Activated CD4-positive, alpha-beta T cell treated with anti-CD3 and anti-CD28 coated beads, Interleukin-2, amount 10 ng/mL, durations not matched to agents 7 days and 5 days (primary cell): ENCODE measurements around the gene KRTAP9-7. TPM values are rescaled to one million over a fixed set of nuclear protein-coding genes. Genes with fewer than 3 reads are reported as not detected.

Experiments used
- CTCF ChIA-PET: fragments of 350-600 bp; sonication (Branson Sonifier 250); formaldehyde crosslinking; loops from one replicate; lab custom pipeline; 2021; ENCODE audit warnings: antibody characterized with exemption; lab: Charles Lee
- POLR2A ChIA-PET: fragments of 350-600 bp; sonication (Branson Sonifier 250); formaldehyde crosslinking; loops from one replicate; lab custom pipeline; 2021; ENCODE audit warnings: antibody characterized with exemption; lab: Charles Lee
- DNase-seq: peaks from one replicate; pipeline ENCODE4 v3.0.0-alpha.2; 2020
- H3K27ac Mint-ChIP-seq: one replicate; pipeline ENCODE4 v1.8.0; 2021; ENCODE audit warnings: mild to moderate bottlenecking, moderate library complexity, mixed read lengths
- H3K27me3 Mint-ChIP-seq: one replicate; pipeline ENCODE4 v1.8.0; 2021; ENCODE audit warnings: mixed read lengths
- H3K36me3 Mint-ChIP-seq: one replicate; pipeline ENCODE4 v1.8.0; 2021; ENCODE audit warnings: low read depth, mixed read lengths
- H3K4me1 Mint-ChIP-seq: one replicate; pipeline ENCODE4 v1.8.0; 2021; ENCODE audit warnings: mixed read lengths
- H3K4me3 Mint-ChIP-seq: one replicate; pipeline ENCODE4 v1.8.0; 2021; ENCODE audit warnings: mild to moderate bottlenecking, moderate library complexity, mixed read lengths
- H3K9me3 Mint-ChIP-seq: one replicate; pipeline ENCODE4 v1.8.0; 2021; ENCODE audit warnings: mixed read lengths
- total RNA-seq, 2 experiments: library from RNA; stranded (reverse); gene quantifications; one replicate each; pipeline ENCODE4 v1.2.3, GENCODE V29; 2021

The KRTAP9-7 gene
- total RNA-seq, 2 experiments from 2014 or later, result not detected

DNA sequence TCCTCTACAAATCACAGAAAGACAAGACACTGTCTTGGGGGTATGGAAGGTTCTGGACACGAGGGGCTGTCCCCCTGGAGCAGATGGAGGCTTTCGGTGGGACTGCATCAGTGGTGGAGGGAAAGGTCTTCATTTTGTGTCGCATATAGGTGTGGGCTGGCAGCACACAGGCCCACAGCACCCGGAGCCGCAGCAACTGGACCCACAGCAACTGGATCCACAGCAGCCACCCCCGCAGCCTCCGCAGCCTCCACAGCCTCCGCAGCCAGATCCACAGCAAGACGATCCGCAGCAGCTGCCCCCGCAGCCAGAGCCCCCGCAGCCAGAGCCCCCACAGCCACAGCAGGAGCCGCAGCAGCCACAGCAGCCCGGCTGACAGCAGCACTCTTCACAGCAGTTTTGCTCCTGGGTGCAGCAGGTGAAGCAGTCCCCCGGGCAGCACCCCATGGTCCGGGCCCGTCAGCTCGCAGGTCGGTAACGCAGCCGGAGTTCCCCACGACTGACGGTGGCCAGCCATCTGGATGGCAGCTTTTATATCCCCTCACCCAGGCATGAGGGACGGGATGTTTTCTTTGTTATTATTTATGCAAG is 39.8 kb downstream of the KRTAP9-7 start, which contains the start of gene KRTAP17-1:
Gene KRTAP17-1, minus strand, starts transcription at position 507 of the 591 bp plus-strand sequence. Its CDS starts 60 bp downstream, at position 447.
- Mint-ChIP-seq H3K27ac (no peak within 1 kb of the TSS), H3K4me1 (peaks cover 15% of the 10 kb centered on the region), H3K4me3 (no peak within 1 kb of the TSS), H3K9me3 (peaks cover 13% of the 10 kb centered on the region), H3K27me3 (peaks cover 4% of the 10 kb centered on the region), H3K36me3 (peaks cover 8% of the 10 kb centered on the region)
- ChIA-PET POLR2A (no interaction called here), CTCF (no interaction called here)
- no peak for DNase-seq

DNA sequence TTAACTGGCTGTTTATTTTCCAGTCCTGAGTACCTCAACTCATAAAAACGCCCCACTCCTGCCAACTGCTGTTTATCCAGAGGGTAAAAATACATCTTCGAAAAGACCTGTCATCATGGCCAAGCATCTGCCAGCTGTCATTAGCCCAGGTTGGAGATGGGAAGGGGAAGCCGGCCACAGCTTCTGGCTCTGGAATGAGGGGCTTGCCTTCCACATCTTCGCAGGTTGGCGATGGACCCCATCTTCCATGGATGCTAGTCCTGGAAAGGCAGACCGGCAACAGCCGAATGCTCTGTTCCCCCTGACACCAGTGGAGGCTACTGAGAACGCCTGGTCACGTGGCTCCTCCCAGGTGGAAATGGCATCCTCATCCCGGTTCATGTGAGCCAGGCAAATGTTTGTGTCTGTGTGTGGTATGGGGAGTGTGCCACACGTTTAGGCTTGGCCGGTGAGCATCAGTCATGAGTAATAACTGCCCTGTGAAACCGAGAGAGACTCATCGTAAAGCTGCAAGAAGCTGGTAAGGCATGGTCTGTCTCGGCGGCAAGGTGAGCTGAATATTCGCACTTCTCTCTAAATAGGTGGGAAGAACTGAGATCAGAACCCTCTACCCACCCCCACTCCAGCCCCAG is 40.4 kb downstream of the KRTAP9-7 start:
- H3K4me3 Mint-ChIP-seq, result no peak overlapping the region
- H3K27me3 Mint-ChIP-seq, result peaks cover 4% of the 10 kb centered on the region
- ChIA-PET POLR2A (no interaction called here), CTCF (interaction anchor here (1.4 kb wide), 1 partner anchor 9 kb away, joined by 4 read pairs; no protein-coding TSS in a partner anchor)
- H3K9me3 Mint-ChIP-seq, result peaks cover 16% of the 10 kb centered on the region
- H3K36me3 Mint-ChIP-seq, result peaks cover 12% of the 10 kb centered on the region
- no peak overlapping the region for H3K27ac Mint-ChIP-seq
- peaks cover 8% of the 10 kb centered on the region for H3K4me1 Mint-ChIP-seq
- DNase-seq, result no peak

DNA sequence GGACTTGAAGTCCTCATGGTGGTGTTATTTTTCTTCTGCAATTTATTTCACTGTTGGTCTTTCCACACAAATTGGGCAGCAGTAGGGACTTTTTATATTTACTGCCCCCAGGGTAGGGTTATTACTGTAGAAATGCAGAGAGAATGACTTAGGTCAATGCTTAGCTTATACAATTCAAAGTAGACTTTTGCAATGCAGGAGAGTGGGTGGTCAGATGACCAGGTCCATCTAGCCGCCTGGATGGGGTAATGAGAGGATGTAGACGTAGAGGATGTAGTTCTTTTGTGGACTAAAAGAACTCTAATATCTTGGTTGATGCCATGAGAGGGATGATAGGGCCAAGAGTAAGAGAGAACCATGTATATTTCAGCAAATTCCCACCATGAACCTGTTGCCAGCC is 42.7 kb downstream of the KRTAP9-7 start:
- ChIA-PET POLR2A (no interaction called here), CTCF (interaction anchor here (0.6 kb wide), 1 partner anchor 1913 kb away, joined by 4 read pairs; no protein-coding TSS in a partner anchor)
- Mint-ChIP-seq H3K27me3 (no peaks in the 10 kb centered on the region), H3K36me3 (peaks cover 10% of the 10 kb centered on the region), H3K27ac (peak overlapping the region; percentile 10), H3K4me1 (peaks cover 7% of the 10 kb centered on the region), H3K4me3 (no peak overlapping the region), H3K9me3 (peaks cover 13% of the 10 kb centered on the region)
- DNase-seq, result no peak

DNA sequence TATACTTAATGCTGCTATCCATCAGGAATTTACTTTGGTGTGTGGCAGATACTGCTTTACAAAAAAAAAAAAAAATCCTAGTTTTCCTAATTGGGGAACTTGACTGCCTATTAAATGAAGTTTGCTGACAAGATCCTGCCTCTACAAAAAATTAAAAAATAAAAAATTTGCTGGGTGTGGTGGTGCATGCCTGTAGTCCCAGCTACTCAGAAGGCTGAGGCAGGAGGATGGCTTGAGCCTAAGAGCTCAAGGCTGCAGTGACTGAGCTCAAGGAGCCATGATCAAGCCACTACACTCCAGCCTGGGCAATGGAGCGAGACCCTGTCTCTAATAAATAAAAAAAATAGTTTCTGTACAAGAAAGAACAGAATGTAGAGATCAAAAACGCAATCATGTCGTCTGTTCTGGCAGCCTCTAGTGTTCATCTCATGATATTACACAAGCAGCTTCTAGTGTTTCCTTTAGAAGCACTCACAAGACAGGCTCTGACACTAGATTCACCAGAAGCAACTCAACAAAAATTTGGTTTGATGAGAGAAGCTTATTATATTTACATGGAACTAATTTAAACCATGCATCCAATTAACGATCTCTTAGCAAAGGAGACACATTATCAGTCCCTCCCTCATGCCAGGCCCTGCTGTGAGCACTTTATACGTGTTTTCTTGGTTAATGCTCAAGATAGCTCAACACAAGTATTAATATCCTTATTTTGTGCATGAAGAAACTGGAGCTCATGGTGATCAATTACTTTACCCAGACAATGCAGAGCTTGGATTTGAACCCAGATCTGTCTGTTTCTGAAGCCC is 46.8 kb downstream of the KRTAP9-7 start:
- CTCF ChIA-PET, result interaction anchor here (0.6 to 1.5 kb wide), 10 partner anchors 8 to 1199 kb away, joined by 3 to 10 read pairs (median 5); partner anchors contain the start of gene KRT33A
- H3K9me3 Mint-ChIP-seq, result peaks cover 13% of the 10 kb centered on the region
- POLR2A ChIA-PET, result no interaction called here
- DNase-seq, result peak; percentile 44
- H3K4me1 Mint-ChIP-seq, result peaks cover 32% of the 10 kb centered on the region
- H3K36me3 Mint-ChIP-seq, result peaks cover 10% of the 10 kb centered on the region
- H3K27me3 Mint-ChIP-seq, result no peaks in the 10 kb centered on the region
- peak overlapping the region; percentile 83 for H3K27ac Mint-ChIP-seq
- no peak overlapping the region for H3K4me3 Mint-ChIP-seq

DNA sequence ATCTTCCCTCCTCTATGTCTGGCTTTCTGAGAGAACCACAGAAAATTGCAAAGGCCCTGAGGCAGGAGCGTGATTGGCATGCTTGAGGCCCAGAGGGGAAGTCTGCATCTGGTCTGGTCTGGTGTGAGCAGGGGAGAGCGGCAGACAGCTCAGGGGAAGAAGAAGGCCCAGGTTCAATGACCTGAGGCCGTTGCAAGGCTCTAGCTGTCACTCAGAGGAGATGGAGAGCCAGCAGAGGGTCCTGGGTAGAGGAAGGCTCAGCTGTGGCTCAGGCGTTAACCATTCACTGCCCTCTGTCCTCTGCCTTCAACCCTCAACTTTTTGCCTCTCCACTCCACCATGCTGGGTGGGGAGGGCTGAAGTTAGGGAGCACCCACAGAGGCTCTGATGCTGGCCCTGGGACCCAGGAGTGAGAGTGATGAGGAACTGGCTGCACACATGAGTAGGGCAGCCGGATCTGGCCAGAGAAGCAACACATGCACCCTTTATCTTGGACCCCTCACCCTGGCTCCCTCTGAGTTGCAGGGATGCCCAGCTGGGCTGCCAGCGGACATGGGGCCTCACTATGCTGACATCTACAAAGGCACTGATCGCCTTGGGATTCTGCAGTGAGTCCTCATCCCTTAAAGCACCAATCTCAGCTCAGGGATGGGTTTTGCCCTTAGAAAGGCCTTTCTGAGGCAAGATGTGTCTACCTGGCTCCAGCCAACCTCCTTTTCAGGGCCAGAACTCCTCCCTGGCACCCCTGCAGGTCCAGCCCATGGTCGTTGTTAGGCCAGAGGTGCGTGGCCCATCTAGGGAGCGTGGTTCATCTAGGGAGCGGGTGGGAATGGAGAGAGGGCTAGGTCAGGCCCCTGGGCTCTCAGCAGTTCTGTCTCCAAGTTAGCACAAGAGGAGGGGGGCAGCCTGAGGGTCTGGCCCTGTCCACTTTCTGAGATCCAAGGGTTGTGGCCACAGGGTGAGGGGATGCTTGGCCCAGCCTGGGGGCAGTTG is 47.7 kb downstream of the KRTAP9-7 start:
- POLR2A ChIA-PET, result no interaction called here
- CTCF ChIA-PET, result interaction anchor here (0.6 to 1.5 kb wide), 8 partner anchors 8 to 47 kb away, joined by 3 to 10 read pairs (median 4); partner anchors contain the start of gene KRT33A
- Mint-ChIP-seq H3K36me3 (peaks cover 10% of the 10 kb centered on the region), H3K27me3 (no peaks in the 10 kb centered on the region), H3K4me1 (peaks cover 33% of the 10 kb centered on the region), H3K9me3 (peaks cover 13% of the 10 kb centered on the region), H3K4me3 (no peak overlapping the region), H3K27ac (peak overlapping the region; percentile 83)
- no peak for DNase-seq

DNA sequence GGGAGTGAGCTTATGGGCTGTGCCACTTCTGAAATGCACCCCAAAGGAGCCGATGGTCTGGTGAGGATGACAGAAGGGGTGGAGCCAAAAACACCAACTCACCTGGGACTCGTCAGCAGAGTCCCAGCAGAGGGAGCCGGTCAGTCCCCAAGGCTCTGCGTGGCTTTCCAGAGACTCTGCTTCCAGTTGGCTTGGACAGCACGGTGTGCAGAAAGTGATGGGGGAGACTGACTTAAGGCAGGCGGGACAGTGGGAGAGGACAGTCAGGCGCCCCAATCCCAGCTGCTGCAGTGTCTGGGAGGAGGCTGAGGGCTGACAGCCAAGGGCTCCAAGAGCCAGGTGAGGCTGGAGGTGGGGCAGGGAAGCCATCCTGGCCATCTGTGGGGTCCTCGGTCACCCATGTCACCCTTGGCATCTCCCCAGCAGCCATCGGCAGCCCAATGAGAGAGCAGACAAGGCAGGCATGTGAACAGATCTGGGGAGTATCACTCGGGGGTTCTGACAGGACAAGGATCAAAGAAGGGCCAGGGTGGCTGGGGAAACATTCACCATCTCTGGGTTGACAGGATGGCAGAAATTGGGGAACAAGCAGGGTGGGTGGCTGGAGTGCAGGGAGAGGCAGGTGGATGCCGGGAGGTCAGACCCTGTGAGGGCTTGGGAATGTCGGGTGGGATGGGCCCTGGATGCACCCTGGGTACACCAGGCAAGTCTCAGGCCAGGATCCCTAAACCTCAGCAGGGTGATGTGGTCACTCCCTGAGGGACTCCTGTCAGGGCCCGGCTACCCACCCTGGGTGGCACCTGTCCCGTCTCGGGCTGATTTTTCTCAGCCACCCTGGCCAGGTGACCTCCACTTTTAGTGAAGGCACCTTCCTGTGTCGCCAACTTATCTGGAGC is 48.9 kb downstream of the KRTAP9-7 start:
- Mint-ChIP-seq H3K27me3 (no peaks in the 10 kb centered on the region), H3K9me3 (peaks cover 13% of the 10 kb centered on the region), H3K4me3 (no peak overlapping the region), H3K36me3 (peaks cover 9% of the 10 kb centered on the region), H3K4me1 (peaks cover 33% of the 10 kb centered on the region), H3K27ac (peak overlapping the region; percentile 33)
- no peak for DNase-seq
- CTCF ChIA-PET, result no interaction called here
- POLR2A ChIA-PET, result no interaction called here

DNA sequence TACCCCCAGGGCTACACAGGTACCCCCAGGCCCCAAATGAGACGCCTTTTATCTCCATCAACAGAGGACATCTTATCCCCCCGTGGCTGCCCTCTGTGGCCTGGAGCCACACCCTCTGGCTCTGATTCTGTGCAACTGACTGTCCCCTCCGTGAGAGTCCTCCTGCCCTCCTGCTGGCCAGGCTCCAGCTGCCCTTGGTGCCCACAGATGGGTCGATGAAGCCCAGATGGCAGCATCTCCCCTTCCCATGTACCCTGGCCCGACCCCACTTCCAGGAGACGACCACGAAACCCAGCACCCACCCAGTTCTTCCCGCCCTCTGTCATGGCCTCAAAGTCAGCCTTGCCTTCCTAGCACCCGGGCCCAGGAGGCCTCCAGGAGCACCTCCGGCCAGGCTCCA is 49.6 kb downstream of the KRTAP9-7 start:
- Mint-ChIP-seq H3K4me1 (peaks cover 33% of the 10 kb centered on the region), H3K27me3 (no peaks in the 10 kb centered on the region), H3K9me3 (peaks cover 6% of the 10 kb centered on the region), H3K4me3 (no peak overlapping the region), H3K36me3 (peaks cover 5% of the 10 kb centered on the region), H3K27ac (peak overlapping the region; percentile 36)
- no peak for DNase-seq
- POLR2A ChIA-PET, result no interaction called here
- CTCF ChIA-PET, result interaction anchor here (0.6 kb wide), 1 partner anchor 224 kb away, joined by 3 read pairs; no protein-coding TSS in a partner anchor

DNA sequence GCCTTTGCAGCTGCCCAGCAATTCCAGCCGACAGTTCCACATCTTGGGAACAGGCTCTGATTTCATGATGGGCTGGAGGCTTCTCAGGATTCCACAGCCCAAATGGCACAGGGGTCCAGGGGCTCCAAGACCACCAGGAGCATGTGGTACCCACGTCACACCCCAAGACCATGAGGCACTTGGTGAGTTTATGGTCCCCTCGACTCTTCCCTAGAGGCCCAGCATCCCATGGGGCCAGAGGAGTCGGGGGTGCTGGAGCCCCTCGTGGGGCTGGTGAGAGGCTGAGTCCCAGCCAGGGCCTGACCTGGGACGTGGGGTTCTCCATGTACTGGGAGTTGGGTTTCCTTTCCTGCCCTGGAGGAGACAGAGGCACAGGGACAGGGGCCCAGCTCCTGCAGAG is 50.1 kb downstream of the KRTAP9-7 start:
- H3K4me3 Mint-ChIP-seq, result no peak overlapping the region
- DNase-seq, result no peak
- CTCF ChIA-PET, result interaction anchor here (0.6 kb wide), 1 partner anchor 224 kb away, joined by 3 read pairs; no protein-coding TSS in a partner anchor

More for the DNA sequence above, 50.1 kb downstream of the KRTAP9-7 start:
- Mint-ChIP-seq H3K9me3 (peaks cover 3% of the 10 kb centered on the region), H3K27me3 (no peaks in the 10 kb centered on the region), H3K36me3 (peaks cover under 1% of the 10 kb centered on the region), H3K4me1 (peaks cover 33% of the 10 kb centered on the region), H3K27ac (peak overlapping the region; percentile 31)
- POLR2A ChIA-PET, result no interaction called here

Other genes starting within 250 kb of the KRTAP9-7 start
- gene KRTAP1-5, start 248.5 kb upstream of the KRTAP9-7 start, total RNA-seq, result not detected
- gene KRTAP1-4, start 245.5 kb upstream of the KRTAP9-7 start, total RNA-seq, result not detected
- not detected for gene KRTAP1-3, start 240.8 kb upstream of the KRTAP9-7 start, total RNA-seq
- gene KRTAP1-1, start 234.2 kb upstream of the KRTAP9-7 start, total RNA-seq, result not detected
- gene KRTAP2-1, start 228.4 kb upstream of the KRTAP9-7 start, total RNA-seq, result not detected
- not detected for gene KRTAP2-2, start 220.5 kb upstream of the KRTAP9-7 start, total RNA-seq
- not detected for gene KRTAP2-3, start 215.6 kb upstream of the KRTAP9-7 start, total RNA-seq
- not detected for gene KRTAP2-4, start 209.8 kb upstream of the KRTAP9-7 start, total RNA-seq
- gene KRTAP4-7, start 191.5 kb upstream of the KRTAP9-7 start, total RNA-seq, result not detected
- not detected for gene KRTAP4-8, start 177.6 kb upstream of the KRTAP9-7 start, total RNA-seq
- gene KRTAP4-16, start 173.5 kb upstream of the KRTAP9-7 start, total RNA-seq, result not detected
- gene KRTAP4-9, start 170.3 kb upstream of the KRTAP9-7 start, total RNA-seq, result not detected
- gene KRTAP4-11, start 157.3 kb upstream of the KRTAP9-7 start, total RNA-seq, result not detected
- not detected for gene KRTAP4-12, start 151.5 kb upstream of the KRTAP9-7 start, total RNA-seq
- gene KRTAP4-6, start 135.2 kb upstream of the KRTAP9-7 start, total RNA-seq, result not detected
- not detected for gene KRTAP4-5, start 125.9 kb upstream of the KRTAP9-7 start, total RNA-seq
- not detected for gene KRTAP4-4, start 115.0 kb upstream of the KRTAP9-7 start, total RNA-seq
- not detected for gene KRTAP4-3, start 107.5 kb upstream of the KRTAP9-7 start, total RNA-seq
- not detected for gene KRTAP4-2, start 97.5 kb upstream of the KRTAP9-7 start, total RNA-seq
- gene KRTAP4-1, start 90.8 kb upstream of the KRTAP9-7 start, total RNA-seq, result not detected
- gene KRTAP9-1, start 85.8 kb upstream of the KRTAP9-7 start, total RNA-seq, result not detected
- not detected for gene KRTAP9-2, start 49.0 kb upstream of the KRTAP9-7 start, total RNA-seq
- not detected for gene KRTAP9-3, start 43.2 kb upstream of the KRTAP9-7 start, total RNA-seq
- gene KRTAP9-8, start 37.7 kb upstream of the KRTAP9-7 start, total RNA-seq, result not detected
- not detected for gene KRTAP9-4, start 26.0 kb upstream of the KRTAP9-7 start, total RNA-seq
- not detected for gene KRTAP9-9, start 20.3 kb upstream of the KRTAP9-7 start, total RNA-seq
- not detected for gene KRTAP9-6, start 10.3 kb upstream of the KRTAP9-7 start, total RNA-seq
- not detected for gene KRTAP29-1, start 27.2 kb downstream of the KRTAP9-7 start, total RNA-seq
- gene KRTAP16-1, start 33.6 kb downstream of the KRTAP9-7 start, total RNA-seq, result under 1 TPM in 1 of 2 experiments, not detected in 1; 0.12 TPM
- gene KRTAP17-1, start 40.0 kb downstream of the KRTAP9-7 start, total RNA-seq, result not detected
- gene KRT33A, start 75.1 kb downstream of the KRTAP9-7 start, total RNA-seq, result not detected
- not detected for gene KRT33B, start 94.1 kb downstream of the KRTAP9-7 start, total RNA-seq
- gene KRT34, start 106.6 kb downstream of the KRTAP9-7 start, total RNA-seq, result not detected
- gene KRT31, start 121.9 kb downstream of the KRTAP9-7 start, total RNA-seq, result not detected
- gene KRT37, start 148.9 kb downstream of the KRTAP9-7 start, total RNA-seq, result not detected
- gene KRT38, start 165.3 kb downstream of the KRTAP9-7 start, total RNA-seq, result not detected
- gene KRT32, start 191.7 kb downstream of the KRTAP9-7 start, total RNA-seq, result not detected
- gene KRT35, start 205.5 kb downstream of the KRTAP9-7 start, total RNA-seq, result not detected
- not detected for gene KRT36, start 214.2 kb downstream of the KRTAP9-7 start, total RNA-seq
- not detected for gene KRT13, start 229.9 kb downstream of the KRTAP9-7 start, total RNA-seq
- not detected for gene KRT15, start 243.2 kb downstream of the KRTAP9-7 start, total RNA-seq